ENCODE measurements around the gene NCOA3.

GRCh38 chr20:47583551-47583950, 81.9 kb downstream of the NCOA3 start:
- TF ChIP-seq, protein P1, sequence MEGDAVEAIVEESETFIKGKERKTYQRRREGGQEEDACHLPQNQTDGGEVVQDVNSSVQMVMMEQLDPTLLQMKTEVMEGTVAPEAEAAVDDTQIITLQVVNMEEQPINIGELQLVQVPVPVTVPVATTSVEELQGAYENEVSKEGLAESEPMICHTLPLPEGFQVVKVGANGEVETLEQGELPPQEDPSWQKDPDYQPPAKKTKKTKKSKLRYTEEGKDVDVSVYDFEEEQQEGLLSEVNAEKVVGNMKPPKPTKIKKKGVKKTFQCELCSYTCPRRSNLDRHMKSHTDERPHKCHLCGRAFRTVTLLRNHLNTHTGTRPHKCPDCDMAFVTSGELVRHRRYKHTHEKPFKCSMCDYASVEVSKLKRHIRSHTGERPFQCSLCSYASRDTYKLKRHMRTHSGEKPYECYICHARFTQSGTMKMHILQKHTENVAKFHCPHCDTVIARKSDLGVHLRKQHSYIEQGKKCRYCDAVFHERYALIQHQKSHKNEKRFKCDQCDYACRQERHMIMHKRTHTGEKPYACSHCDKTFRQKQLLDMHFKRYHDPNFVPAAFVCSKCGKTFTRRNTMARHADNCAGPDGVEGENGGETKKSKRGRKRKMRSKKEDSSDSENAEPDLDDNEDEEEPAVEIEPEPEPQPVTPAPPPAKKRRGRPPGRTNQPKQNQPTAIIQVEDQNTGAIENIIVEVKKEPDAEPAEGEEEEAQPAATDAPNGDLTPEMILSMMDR (IDR thresholded peaks at IDR 0.05; ENCODE audit: low read depth, low read length, poor library complexity, severe bottlenecking): no peak
- TF ChIP-seq EZH2phosphoT487 (IDR thresholded peaks at IDR 0.05; ENCODE audit: borderline replicate concordance, low read length): no peak
